Measurements from ENCODE around the gene ACOT11.

GRCh38 chr1:54609301-54609921 is 61.4 kb downstream of the ACOT11 start:
- TF ChIP-seq POLR2A (IDR thresholded peaks at IDR 0.05) (no peak), CTCF (IDR thresholded peaks at IDR 0.05) (no peak), EP300 (IDR thresholded peaks at IDR 0.05) (no peak)

Measured in ovary (tissue), 3 donors.